ENCODE measurements around the gene GALNTL6. TPM values are rescaled to one million over a fixed set of nuclear protein-coding genes. Genes with fewer than 3 reads are reported as not detected.

The GALNTL6 gene
- total RNA-seq, 1 donor from 2014 or later = 0.10 TPM

DNA sequence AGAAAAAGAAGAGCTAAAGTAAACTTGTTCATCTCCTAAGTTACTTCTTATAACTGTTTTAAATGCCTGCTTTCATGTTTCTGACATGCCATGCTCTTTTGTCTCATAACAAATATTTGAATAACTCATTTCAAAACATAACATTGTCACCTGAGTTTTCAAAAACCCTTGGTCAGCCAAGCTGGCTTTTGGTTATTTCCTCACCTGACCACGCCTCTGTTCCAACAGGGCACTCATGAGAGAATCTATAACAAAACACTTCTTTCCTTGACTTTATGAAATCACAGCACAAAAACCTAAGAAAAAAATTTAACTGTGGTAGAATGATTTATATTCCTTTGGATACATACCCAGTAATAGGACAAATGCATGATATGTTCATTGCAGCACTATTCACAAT is 1182.5 kb downstream of the GALNTL6 start:
- no peak overlapping the region for H3K4me3 Mint-ChIP-seq (ENCODE audit: unreplicated experiment)
- H3K36me3 Mint-ChIP-seq (ENCODE audit: low read depth, unreplicated experiment) = no peaks in the 10 kb centered on the region
- no peak for DNase-seq (ENCODE audit: low spot score)
- H3K4me1 Mint-ChIP-seq (ENCODE audit: unreplicated experiment) = peaks cover 5% of the 10 kb centered on the region
- H3K27me3 Mint-ChIP-seq (ENCODE audit: unreplicated experiment) = no peaks in the 10 kb centered on the region
- H3K27ac Mint-ChIP-seq (ENCODE audit: unreplicated experiment) = no peak overlapping the region
- no peaks in the 10 kb centered on the region for H3K9me3 Mint-ChIP-seq (ENCODE audit: unreplicated experiment)
- TF ChIP-seq, protein P1, sequence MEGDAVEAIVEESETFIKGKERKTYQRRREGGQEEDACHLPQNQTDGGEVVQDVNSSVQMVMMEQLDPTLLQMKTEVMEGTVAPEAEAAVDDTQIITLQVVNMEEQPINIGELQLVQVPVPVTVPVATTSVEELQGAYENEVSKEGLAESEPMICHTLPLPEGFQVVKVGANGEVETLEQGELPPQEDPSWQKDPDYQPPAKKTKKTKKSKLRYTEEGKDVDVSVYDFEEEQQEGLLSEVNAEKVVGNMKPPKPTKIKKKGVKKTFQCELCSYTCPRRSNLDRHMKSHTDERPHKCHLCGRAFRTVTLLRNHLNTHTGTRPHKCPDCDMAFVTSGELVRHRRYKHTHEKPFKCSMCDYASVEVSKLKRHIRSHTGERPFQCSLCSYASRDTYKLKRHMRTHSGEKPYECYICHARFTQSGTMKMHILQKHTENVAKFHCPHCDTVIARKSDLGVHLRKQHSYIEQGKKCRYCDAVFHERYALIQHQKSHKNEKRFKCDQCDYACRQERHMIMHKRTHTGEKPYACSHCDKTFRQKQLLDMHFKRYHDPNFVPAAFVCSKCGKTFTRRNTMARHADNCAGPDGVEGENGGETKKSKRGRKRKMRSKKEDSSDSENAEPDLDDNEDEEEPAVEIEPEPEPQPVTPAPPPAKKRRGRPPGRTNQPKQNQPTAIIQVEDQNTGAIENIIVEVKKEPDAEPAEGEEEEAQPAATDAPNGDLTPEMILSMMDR (IDR thresholded peaks at IDR 0.05; ENCODE audit: unreplicated experiment) = no peak

DNA sequence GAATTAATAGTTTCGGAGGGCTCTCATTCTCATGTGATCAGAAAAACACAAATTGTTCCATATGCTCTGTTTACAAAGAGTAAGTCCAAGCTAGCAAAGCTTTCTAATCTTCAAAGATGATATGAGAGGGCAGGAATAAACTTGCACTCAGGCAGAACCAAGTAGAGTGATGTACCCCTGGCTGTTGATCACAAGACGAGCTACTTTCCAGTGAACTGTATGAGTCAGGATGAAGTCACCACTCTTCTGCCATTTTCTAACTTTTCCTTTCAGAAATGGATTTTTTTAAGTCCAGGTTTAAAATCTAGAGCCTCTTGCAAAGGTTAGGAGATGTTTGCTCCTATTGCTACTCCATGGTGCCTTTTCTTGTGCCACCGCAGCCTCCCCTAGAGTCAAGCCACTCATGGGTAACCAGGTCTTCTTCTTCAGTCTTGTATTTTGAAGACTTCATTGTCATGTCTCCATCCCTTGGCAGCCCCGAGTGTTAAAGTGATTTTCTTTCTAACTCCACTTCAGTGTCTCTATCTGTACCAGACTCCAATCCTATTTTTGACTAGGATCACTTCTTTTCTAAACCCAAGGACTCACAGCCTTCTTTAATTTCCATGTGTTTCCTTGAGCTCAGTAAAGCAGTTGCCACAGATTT is 1183.5 kb downstream of the GALNTL6 start:
- Mint-ChIP-seq H3K27me3 (ENCODE audit: unreplicated experiment) (no peaks in the 10 kb centered on the region), H3K4me1 (ENCODE audit: unreplicated experiment) (peaks cover 5% of the 10 kb centered on the region), H3K9me3 (ENCODE audit: unreplicated experiment) (no peaks in the 10 kb centered on the region), H3K36me3 (ENCODE audit: low read depth, unreplicated experiment) (no peaks in the 10 kb centered on the region), H3K27ac (ENCODE audit: unreplicated experiment) (no peak overlapping the region), H3K4me3 (ENCODE audit: unreplicated experiment) (no peak overlapping the region)
- DNase-seq (ENCODE audit: low spot score) = no peak
- TF ChIP-seq, protein P1 (IDR thresholded peaks at IDR 0.05; ENCODE audit: unreplicated experiment) = no peak

DNA sequence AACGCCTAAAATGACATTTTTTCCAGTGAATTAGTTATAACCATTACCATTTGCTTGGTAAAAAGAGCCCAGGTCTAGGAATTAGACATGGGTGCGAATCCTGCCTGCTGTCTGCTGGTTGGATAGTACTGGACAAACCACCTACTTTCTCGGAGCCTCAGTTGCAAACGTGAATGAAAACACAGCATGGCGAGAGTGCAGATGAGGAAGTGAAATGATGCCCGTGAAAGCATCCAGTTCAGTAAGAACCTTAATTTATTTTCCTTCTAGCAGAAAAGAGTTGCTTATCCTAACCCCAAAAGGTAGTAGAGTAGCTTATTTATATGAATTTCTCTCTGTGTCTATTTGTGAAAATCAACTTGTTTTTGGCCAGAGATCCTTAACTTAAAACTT is 1184.0 kb downstream of the GALNTL6 start:
- Mint-ChIP-seq H3K4me3 (ENCODE audit: unreplicated experiment) (no peak overlapping the region), H3K27ac (ENCODE audit: unreplicated experiment) (no peak overlapping the region), H3K4me1 (ENCODE audit: unreplicated experiment) (peaks cover 5% of the 10 kb centered on the region), H3K36me3 (ENCODE audit: low read depth, unreplicated experiment) (no peaks in the 10 kb centered on the region), H3K9me3 (ENCODE audit: unreplicated experiment) (no peaks in the 10 kb centered on the region), H3K27me3 (ENCODE audit: unreplicated experiment) (no peaks in the 10 kb centered on the region)
- no peak for DNase-seq (ENCODE audit: low spot score)
- TF ChIP-seq, protein P1 (IDR thresholded peaks at IDR 0.05; ENCODE audit: unreplicated experiment) = no peak

DNA sequence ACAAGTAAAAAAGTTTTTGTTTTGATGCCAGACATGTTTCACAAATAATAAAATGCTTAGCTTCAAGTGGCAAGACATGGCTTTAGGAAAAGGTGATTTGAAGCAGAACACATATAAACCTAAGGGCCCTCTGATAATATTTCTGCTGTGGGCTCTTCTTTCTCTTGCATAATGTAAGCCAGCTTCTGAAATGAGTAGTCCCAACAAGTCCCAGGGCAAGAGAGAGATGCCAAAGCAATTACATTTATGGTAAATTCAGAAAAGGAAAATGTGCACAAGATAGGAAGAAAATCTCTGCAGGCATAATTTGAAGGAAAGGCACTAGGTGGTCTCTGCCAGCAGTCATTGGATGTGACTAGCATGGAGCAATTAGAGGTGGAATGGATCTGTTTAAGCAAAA is 1184.7 kb downstream of the GALNTL6 start:
- TF ChIP-seq, protein P1 (IDR thresholded peaks at IDR 0.05; ENCODE audit: unreplicated experiment) = no peak
- no peak for DNase-seq (ENCODE audit: low spot score)
- no peak overlapping the region for H3K4me3 Mint-ChIP-seq (ENCODE audit: unreplicated experiment)

DNA sequence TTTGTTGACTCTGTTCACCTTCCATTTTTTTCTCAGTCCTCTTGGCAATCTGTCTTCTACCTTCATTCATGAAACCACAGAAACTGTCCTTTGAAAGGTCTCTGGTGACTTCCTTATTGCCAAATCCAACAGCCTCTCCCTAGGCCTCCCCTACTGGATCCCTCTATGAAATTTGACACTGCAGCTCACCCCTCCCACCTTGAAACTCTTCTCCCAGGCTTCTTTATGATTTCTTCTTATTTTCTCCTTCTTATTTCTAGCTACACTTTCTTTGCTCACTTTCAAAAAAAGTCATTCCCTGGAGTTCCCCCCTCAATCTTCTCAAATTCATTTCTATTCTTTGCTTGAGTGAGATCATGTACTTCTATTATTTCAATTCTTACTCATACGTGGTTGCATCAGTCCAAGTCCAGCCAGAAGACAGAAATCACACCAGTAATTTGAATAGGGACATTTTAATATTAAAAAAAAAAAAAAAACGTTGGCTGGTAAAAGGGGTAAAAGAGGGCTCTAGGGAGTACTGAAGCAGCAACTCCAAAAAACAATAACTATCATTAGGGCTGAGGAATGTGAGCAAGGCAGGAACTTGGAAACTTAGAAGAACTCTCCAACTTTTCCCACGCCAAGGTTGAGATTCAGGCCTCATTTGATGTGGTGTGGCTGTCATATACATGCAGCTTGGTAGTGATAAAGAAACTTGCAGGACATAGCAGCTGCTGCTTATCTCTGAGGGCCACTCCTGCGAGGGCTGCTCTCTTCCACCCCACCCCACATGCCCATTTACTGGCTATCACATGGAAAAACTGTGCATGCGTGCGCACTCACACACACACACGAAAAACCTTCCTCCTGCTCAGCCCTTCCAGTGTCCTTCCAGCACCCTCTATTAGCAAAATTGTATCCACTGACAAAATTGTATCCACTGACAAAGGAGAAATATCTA is 1185.6 kb downstream of the GALNTL6 start:
- no peaks in the 10 kb centered on the region for H3K36me3 Mint-ChIP-seq (ENCODE audit: low read depth, unreplicated experiment)
- TF ChIP-seq, protein P1 (IDR thresholded peaks at IDR 0.05; ENCODE audit: unreplicated experiment) = no peak
- no peak overlapping the region for H3K4me3 Mint-ChIP-seq (ENCODE audit: unreplicated experiment)
- DNase-seq (ENCODE audit: low spot score) = no peak
- no peaks in the 10 kb centered on the region for H3K9me3 Mint-ChIP-seq (ENCODE audit: unreplicated experiment)
- H3K27me3 Mint-ChIP-seq (ENCODE audit: unreplicated experiment) = no peaks in the 10 kb centered on the region
- no peak overlapping the region for H3K27ac Mint-ChIP-seq (ENCODE audit: unreplicated experiment)
- peaks cover 5% of the 10 kb centered on the region for H3K4me1 Mint-ChIP-seq (ENCODE audit: unreplicated experiment)

More for the DNA sequence above, 1184.7 kb downstream of the GALNTL6 start:
- no peaks in the 10 kb centered on the region for H3K27me3 Mint-ChIP-seq (ENCODE audit: unreplicated experiment)
- no peaks in the 10 kb centered on the region for H3K9me3 Mint-ChIP-seq (ENCODE audit: unreplicated experiment)
- H3K27ac Mint-ChIP-seq (ENCODE audit: unreplicated experiment) = no peak overlapping the region
- H3K36me3 Mint-ChIP-seq (ENCODE audit: low read depth, unreplicated experiment) = no peaks in the 10 kb centered on the region
- peaks cover 5% of the 10 kb centered on the region for H3K4me1 Mint-ChIP-seq (ENCODE audit: unreplicated experiment)
